GM18498 (cell line): ENCODE results near the gene ELAVL1.
"Not testable (repeated sequence)": the region's sequence is repeated elsewhere in the genome, so short reads cannot be mapped to it uniquely, and the experiment has no call there.

Experiments used
- ATAC-seq: cut with Tn5 transposase; IDR thresholded peaks from one replicate; pipeline ENCODE4 v1.9.1; 2021; ENCODE audit warnings: mild to moderate bottlenecking, moderate library complexity; ENCODE audit not compliant: unreplicated experiment

ELAVL1 gene

DNA sequence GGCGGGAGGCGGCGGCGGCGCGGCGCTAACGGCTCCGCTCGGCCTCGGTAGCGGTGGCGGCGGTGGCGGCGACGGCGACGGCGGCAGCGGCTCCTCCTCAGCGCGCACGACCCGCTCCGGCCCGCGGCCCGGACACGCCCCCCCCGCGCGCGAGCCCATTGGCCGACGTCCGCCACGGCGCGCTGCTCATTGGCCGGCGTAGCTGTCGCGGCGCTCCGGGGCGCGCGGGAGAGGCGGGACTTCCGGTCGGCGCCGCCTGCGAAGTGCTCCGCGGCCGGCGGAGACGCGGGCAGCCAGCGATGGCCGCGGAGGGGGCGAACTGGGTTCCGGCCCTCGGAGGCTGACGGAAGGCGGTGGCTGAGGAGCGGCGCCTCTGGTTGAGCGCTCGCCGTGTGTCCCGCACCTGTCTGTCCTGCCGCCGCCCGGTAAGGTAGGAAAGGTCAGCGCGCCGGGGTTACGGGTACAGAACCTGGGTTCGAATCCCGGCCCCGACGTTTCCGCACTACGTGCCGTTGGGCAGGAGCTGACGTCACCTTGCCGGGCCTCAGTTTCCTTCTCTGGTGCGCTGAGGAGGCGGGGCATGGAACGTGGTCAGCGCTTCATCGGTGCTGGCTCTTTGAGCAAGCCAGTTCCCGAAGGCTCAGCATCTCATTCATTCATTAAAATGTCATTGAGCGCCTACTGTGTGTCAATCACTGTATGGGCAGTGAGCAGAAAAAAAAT, at the start of gene ELAVL1:
TSS of gene ELAVL1 (minus strand) at position 108 of the 723 bp plus-strand sequence. CDS start 13,826 bp downstream, outside the sequence.
- ATAC-seq: peak; percentile 74

- ATAC-seq: no peak
These were observed 48.7 kb upstream of the ELAVL1 start for GRCh38 chr19:8054169-8054568.

- ATAC-seq: no peak
These were observed 47.0 kb upstream of the ELAVL1 start, which contains the start of gene CCL25 for GRCh38 chr19:8052464-8052859. Gene CCL25, plus strand, starts transcription at chr19:8052760. Its CDS starts 290 bp downstream, at chr19:8053050.

GRCh38 chr19:8050274-8051096, 45.0 kb upstream of the ELAVL1 start:
- ATAC-seq: peak; percentile 86

DNA sequence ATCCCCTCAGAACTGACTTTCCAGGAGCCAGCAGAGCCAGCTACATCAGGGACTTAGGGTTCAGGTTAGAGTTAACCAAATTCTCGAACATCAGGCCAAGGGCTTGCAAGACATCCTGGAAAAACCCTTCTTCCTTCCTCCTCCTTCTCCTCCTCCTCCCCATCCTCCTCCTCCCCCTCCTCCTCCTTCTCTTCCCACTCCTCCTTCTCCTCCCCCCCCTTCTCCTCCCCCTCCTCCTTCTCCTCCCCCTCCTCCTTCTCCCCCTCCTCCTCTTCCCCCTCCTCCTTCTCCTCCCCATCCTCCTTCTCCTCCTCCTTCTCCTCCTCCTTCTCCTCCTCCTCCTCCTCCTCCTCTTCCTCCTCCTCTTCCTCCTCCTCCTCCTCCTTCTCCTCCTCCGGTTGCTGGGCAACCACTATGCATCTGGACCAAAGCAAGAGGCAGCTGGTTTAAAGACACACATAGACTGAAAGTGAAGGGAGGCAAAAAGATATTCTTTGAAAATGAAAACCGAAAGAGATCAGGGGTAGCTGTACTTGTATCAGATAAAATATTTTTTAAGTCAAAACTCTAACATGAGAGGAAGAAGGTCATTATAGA, 41.2 kb upstream of the ELAVL1 start:
- ATAC-seq: peak; percentile 38

DNA sequence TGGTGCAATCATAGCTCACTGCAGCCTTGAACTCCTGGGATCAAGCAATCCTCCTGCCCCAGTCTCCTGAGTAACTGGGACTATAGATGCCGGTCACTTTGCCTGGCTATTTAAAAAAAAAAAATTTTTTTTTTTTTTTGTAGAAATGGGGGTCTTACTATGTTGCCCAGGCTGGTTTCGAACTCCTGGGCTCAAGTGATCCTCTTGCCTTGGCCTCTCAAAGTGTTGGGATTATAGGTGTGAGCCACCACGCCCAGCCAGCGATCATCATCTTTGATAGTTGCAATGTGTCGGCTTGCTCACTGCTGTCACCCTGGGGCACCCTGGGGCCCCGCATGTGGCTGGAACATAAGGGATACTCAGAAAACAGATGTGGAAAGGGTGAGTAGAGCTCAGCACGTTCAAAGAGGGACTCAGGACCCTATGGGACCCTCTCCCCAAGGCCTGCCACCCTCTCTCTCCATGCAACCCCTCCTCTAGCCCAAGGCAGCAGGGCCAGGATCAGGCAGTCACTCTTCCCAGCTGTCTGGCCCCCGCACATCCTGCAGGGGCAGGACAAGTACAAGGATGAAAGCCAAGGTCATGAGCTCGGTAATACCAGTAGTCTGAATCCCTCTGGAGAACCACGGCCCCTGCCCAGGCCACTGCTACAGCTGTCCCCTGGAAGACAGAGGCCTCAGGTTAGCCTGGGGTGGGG, 40.6 kb upstream of the ELAVL1 start:
- ATAC-seq: no peak

GRCh38 chr19:8044018-8044417, 38.6 kb upstream of the ELAVL1 start:
- no peak for ATAC-seq

DNA sequence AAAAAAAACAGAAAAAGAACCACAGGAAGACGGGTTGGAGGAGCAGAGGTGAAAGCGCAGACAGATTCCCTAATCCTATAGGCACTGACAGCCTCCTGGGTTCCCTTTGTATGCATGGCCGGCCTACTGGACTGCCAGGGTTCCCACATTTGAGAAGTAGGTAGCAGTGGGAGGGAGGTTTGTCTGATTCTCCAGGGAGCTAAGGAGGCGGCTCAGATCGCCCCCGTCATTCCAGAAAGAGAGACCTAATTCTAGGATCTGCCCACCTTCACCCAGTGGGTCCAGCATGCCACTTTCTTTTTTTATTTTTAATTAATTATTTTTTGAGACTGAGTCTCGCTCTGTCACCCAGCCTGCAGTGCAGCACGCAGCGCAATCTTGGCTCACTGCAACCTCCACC, 37.5 kb upstream of the ELAVL1 start:
- ATAC-seq: no peak

DNA sequence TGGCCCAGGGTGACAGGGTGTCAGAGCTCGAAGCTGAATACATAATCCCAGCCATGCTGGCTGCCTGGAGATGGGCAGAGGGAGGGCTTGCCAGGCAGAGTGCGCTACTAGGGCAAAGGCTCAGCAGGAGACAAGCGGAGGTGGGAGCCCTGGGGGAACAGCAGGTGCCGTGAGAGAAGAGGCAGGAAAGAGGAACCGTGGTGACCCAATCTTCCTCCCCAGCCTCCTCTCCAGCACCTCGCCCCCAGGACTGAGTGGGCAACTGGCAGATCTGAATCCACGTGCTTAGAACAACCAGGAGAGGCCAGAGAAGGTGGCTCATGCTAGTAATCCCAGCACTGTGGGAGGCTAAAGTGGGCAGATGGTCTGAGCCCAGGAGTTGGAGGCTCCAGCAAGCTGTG, 36.1 kb upstream of the ELAVL1 start:
- ATAC-seq: no peak

DNA sequence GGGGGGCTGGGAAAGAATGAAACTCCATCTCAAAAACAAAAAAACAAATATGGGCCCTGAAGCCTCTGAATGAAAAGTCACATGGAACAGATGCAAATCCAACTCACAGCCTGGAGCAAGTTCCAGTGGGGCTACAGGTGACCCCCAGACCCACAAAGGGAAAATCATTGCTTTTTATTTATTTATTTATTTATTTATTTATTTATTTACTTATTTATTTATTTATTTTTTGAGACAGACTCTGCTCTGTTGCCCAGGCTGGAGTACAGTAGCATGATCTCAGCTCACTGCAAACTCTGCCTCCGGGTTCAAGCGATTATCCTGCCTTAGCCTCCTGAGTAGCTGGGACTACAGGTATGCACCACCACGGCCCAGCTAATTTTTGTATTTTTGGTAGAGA, 33.8 kb upstream of the ELAVL1 start:
- ATAC-seq: no peak

DNA sequence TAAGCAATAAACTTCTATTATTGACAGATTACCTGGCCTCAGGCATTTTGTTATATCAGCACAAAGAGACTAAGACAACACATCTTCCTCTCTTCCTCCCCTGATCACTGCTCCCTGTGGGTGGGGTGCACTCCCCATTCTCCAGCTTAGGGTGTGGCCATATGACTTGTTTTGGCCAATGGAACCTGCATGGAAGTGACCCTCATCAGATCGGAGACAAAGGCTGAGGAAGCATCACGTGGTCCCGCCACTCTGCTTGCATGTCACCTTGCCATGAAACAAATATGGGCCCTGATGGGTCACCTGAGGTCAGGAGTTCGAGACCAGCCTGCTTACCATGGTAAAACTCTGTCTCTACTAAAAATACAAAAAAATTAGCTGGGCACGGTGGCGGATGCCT, 33.4 kb upstream of the ELAVL1 start:
- ATAC-seq: no peak

GRCh38 chr19:8036434-8037099, 31.1 kb upstream of the ELAVL1 start:
- ATAC-seq: no peak

DNA sequence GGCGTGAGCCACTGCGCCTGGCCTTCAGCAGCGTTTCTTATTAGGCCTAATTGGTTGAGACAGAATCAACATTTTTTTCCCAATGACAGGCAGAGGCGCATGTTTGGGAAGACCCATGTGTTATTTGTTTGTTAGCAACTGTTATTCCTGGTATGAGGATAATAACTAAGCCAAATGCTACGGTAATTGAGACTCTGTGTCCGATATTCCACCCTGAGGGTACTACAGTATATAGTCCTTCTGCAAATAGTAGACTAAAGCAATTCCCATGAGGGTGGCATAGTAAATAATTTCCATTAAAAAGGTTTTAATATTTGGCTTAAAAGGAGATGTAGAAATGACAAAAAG, 28.7 kb upstream of the ELAVL1 start:
- ATAC-seq: no peak

GRCh38 chr19:8033287-8034177, 28.1 kb upstream of the ELAVL1 start:
- ATAC-seq: not testable (repeated sequence)

DNA sequence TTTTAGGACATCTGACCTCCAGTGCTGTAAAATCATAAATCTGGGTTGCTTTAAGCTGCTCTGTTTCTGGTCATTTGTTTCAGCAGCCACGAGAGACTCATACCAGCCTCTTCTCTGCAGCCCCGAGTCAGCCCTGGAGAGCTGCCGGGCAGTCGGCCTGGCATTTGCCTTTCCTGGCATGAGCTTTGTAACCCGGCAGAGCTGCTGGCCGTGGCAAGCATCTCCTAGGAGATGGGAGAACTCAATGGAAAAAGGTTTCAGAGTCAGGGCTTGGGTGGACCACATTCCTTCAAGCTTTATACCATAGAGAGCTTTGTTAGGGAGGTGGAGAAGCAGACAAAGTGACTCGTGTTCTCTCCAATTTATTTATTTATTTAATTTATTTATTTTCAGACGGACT, 25.5 kb upstream of the ELAVL1 start:
- ATAC-seq: no peak

DNA sequence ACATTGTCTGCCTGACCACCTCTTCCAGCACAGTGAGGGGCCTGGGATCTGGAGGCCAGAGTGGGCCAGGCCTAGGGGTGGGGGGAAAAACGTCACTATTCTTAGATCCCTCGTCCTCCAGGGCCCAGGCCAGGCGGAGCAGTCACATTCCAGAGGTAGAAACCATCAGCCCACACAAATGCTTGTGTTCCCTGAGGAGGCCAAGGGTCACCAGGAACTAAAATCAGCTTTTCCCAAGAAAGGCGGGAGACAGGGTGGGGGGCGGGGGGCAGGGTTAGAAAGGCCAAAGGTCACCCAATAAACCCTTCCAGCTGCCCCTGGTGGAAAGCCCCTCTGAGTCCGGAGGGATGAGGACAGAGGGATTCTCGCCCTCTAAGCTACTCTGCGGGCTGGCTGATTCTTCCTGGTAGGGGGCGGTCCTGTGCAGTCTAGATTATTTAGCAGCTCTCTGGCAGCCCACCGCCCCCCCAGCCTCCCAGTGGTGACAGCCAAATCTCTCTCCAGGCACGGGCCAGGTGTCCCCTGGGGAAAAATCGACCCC, 23.6 kb upstream of the ELAVL1 start:
- ATAC-seq: no peak

GRCh38 chr19:8025316-8025715, 19.9 kb upstream of the ELAVL1 start:
- ATAC-seq: no peak

DNA sequence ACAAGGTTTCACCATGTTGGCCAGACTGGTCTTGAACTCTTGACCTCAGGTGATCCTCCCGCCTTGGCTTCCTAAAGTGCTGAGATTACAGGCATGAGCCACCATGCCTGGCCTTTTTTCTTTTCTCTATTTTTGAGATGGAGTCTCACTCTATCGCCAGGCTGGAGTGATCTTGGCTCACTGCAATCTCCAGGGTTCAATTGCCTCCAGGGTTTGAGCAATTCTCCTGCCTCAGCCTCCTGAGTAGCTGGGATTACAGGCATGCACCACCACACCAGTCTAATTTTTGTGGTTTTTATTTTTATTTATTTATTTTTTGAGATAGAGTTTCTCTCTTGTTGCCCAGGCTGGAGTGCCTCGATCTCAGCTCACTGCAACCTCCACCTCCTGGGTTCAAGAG, 18.8 kb upstream of the ELAVL1 start:
- not testable (repeated sequence) for ATAC-seq

- ATAC-seq: no peak
These were observed 17.9 kb upstream of the ELAVL1 start for GRCh38 chr19:8023371-8023770.
